ENCODE results near the gene MCM9. TPM values are rescaled to one million over a fixed set of nuclear protein-coding genes. Genes with fewer than 3 reads are reported as not detected.

The MCM9 gene
- total and polyA plus RNA-seq, 2 of the 13 experiments (the other 11 are each of a cell fraction or from before 2014, with no cell fraction given), result 3.8 to 17.2 TPM

- no peak for FAIRE-seq
- POLR2A ChIA-PET, result no interaction called here
- H3K4me2 ChIP-seq (ENCODE audit: low read depth, low read length), result no peak overlapping the region
Measured at GRCh38 chr6:118774581-118774980, 160.4 kb downstream of the MCM9 start.

More at GRCh38 chr6:118774581-118774980, 160.4 kb downstream of the MCM9 start:
- no peaks in the 10 kb centered on the region for H3K79me2 ChIP-seq (ENCODE audit: insufficient read depth, low read length)
- intact Hi-C loops (cut with micrococcal nuclease; ENCODE audit: unreplicated experiment) (loop anchor here (10.0 kb wide), 1 partner anchor 340 kb away; no protein-coding TSS in a partner anchor), in situ Hi-C loops (cut with HindIII; ENCODE audit: extremely low pct_ligation_motif_present, low pct_unique_long_range_greater_than_20kb) (no loop called here)
- CTCF ChIA-PET (ENCODE audit: low intra/inter-chr PET ratio, low total read pairs), result no interaction called here
- no peak overlapping the region for H3K27ac ChIP-seq (ENCODE audit: extremely low read length, insufficient read depth, low read length)
- no peak overlapping the region for H2AFZ ChIP-seq (ENCODE audit: low read length)
- H3K36me3 ChIP-seq (replicated peaks in 1 of 2; ENCODE audit: control insufficient read depth in 1 of 2, insufficient read depth in 2 of 2, low read length in 2 of 2), result no peaks in the 10 kb centered on the region
- no peaks in the 10 kb centered on the region for H3K9me3 ChIP-seq (ENCODE audit: low read length)
- H3K4me3 ChIP-seq (replicated peaks in 1 of 3; ENCODE audit: insufficient read depth in 1 of 3, low read depth in 2 of 3, low read length in 3 of 3), result no peak overlapping the region
- no TSS peak for BruUV-seq (replicated peaks)
- TF ChIP-seq ZNF770 (CRISPR knock-in tag; IDR thresholded peaks at IDR 0.05), result no peak
- no peak for TF ChIP-seq USF2 (IDR thresholded peaks at IDR 0.05; ENCODE audit: low read depth, low read length)
- no peak for TF ChIP-seq USF2 (CRISPR knock-in tag; IDR thresholded peaks at IDR 0.05; ENCODE audit: borderline replicate concordance)
- no peak for TF ChIP-seq AKAP8 (CRISPR knock-in tag; IDR thresholded peaks at IDR 0.05)
- no peak for TF ChIP-seq ZNF597 (CRISPR knock-in tag; IDR thresholded peaks at IDR 0.05)
- TF ChIP-seq ZNF431 (CRISPR knock-in tag; IDR thresholded peaks at IDR 0.05; ENCODE audit: borderline replicate concordance, low read depth), result no peak
- no peak for TF ChIP-seq TRIM22 (IDR thresholded peaks at IDR 0.05)
- TF ChIP-seq ARHGAP35 (CRISPR knock-in tag; IDR thresholded peaks at IDR 0.05; ENCODE audit: borderline replicate concordance), result no peak
- no peak for TF ChIP-seq ZC3H4 (CRISPR knock-in tag; IDR thresholded peaks at IDR 0.05; ENCODE audit: borderline replicate concordance)
- TF ChIP-seq GPN1 (CRISPR knock-in tag; IDR thresholded peaks at IDR 0.05; ENCODE audit: borderline replicate concordance), result no peak
- TF ChIP-seq HHEX (CRISPR knock-in tag; IDR thresholded peaks at IDR 0.05), result no peak
- TF ChIP-seq ZNF670 (CRISPR knock-in tag; IDR thresholded peaks at IDR 0.05; ENCODE audit: borderline replicate concordance), result no peak
- no peak for TF ChIP-seq SALL1 (CRISPR knock-in tag; IDR thresholded peaks at IDR 0.05)
- no peak for TF ChIP-seq DPF2 (CRISPR knock-in tag; IDR thresholded peaks at IDR 0.05; ENCODE audit: borderline replicate concordance, low read depth)
- DNase-seq (ENCODE audit: low spot score) (no peak), ATAC-seq (no peak)
- 57% methylated on average over 2 of the region's 2 CpGs for WGBS (ENCODE audit: low lambda C conversion rate)
- H4K20me1 ChIP-seq (ENCODE audit: insufficient read depth, low read length), result no peaks in the 10 kb centered on the region
- no peaks in the 10 kb centered on the region for H3K4me1 ChIP-seq (ENCODE audit: insufficient read depth, low read length)
- no peak overlapping the region for H3K9ac ChIP-seq (ENCODE audit: insufficient read depth, low read depth, low read length)
- H3K27me3 ChIP-seq (ENCODE audit: control insufficient read depth in 1 of 2, insufficient read depth in 2 of 2, low read length in 2 of 2), result peaks cover 0 to 10% of the 10 kb centered on the region in 2 experiments; a peak in 3 of 5 replicates
